ENCODE measurements around the gene CD58. TPM values are rescaled to one million over a fixed set of nuclear protein-coding genes. Genes with fewer than 3 reads are reported as not detected.

The CD58 gene
- total RNA-seq, 1 experiment from 2014 or later = 8.2 TPM

DNA sequence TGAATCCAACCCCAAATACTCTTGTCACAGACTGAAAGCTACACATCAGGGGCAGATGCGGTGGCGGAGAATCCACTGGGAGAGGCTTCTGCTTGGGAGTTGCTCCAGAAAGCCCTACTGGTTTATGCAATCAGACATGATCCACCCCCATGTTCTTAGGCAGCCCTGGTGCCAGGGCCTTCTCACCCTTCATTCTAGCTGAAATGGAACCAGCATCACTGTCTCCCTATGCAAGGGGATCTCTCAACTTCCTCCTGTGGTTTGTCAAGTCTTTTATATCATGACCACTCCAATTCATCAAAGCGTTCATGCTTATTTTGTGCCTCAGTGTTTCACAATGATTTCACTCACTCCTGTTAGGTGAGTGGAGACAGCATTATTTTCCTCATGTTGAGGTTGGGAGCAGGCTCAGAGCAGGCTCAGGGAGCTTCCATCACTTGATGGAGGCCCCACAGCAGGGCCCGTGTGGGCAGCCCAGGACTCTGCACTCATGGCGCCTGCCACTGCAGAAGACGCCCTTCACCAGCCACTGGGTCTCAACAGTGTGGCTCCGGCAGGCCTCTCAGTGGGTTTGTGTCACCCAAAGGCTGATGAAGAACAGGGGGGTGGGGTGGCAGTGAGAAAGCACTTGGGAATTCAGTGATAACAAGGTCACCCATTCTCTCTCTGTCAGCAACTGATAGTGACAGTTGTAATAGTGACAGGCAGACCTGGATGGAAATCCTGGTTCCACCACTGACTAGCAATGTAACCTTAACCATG lies 67.1 kb downstream of the CD58 start:
- H3K4me1 ChIP-seq (ENCODE audit: insufficient read depth, low read length, poor library complexity, severe bottlenecking) = peaks cover 3% of the 10 kb centered on the region
- H3K9me3 ChIP-seq (ENCODE audit: low read depth, low read length, poor library complexity, severe bottlenecking) = no peaks in the 10 kb centered on the region
- no peak overlapping the region for H3K27ac ChIP-seq (ENCODE audit: low read depth, low read length, poor library complexity, severe bottlenecking)
- TF ChIP-seq, protein P1, sequence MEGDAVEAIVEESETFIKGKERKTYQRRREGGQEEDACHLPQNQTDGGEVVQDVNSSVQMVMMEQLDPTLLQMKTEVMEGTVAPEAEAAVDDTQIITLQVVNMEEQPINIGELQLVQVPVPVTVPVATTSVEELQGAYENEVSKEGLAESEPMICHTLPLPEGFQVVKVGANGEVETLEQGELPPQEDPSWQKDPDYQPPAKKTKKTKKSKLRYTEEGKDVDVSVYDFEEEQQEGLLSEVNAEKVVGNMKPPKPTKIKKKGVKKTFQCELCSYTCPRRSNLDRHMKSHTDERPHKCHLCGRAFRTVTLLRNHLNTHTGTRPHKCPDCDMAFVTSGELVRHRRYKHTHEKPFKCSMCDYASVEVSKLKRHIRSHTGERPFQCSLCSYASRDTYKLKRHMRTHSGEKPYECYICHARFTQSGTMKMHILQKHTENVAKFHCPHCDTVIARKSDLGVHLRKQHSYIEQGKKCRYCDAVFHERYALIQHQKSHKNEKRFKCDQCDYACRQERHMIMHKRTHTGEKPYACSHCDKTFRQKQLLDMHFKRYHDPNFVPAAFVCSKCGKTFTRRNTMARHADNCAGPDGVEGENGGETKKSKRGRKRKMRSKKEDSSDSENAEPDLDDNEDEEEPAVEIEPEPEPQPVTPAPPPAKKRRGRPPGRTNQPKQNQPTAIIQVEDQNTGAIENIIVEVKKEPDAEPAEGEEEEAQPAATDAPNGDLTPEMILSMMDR (conservative IDR thresholded peaks at IDR 0.05; ENCODE audit: low read depth, low read length) = no peak
- no peak for TF ChIP-seq EZH2 (IDR thresholded peaks at IDR 0.05; ENCODE audit: borderline replicate concordance, low read depth, low read length, poor library complexity, severe bottlenecking)
- no peaks in the 10 kb centered on the region for H3K36me3 ChIP-seq (ENCODE audit: insufficient read depth, low read length, poor library complexity, severe bottlenecking)
- POLR2A ChIA-PET (ENCODE audit: low non-redundant PET) = no interaction called here
- intact Hi-C loops (cut with micrococcal nuclease; ENCODE audit: unreplicated experiment) = no loop called here
- CTCF ChIA-PET = no interaction called here
- H3K4me3 ChIP-seq (ENCODE audit: low read depth, low read length, poor library complexity, severe bottlenecking) = no peak overlapping the region
- BruUV-seq (replicated peaks) = no TSS peak
- DNase-seq (ENCODE audit: low spot score) = no peak
- H3K27me3 ChIP-seq (replicated peaks; ENCODE audit: insufficient read depth, low read depth, low read length, poor library complexity) = no peaks in the 10 kb centered on the region

- ChIA-PET CTCF (no interaction called here), POLR2A (ENCODE audit: low non-redundant PET) (no interaction called here)
- TF ChIP-seq EZH2 (IDR thresholded peaks at IDR 0.05; ENCODE audit: borderline replicate concordance, low read depth, low read length, poor library complexity, severe bottlenecking) = no peak
- TF ChIP-seq, protein P1 (conservative IDR thresholded peaks at IDR 0.05; ENCODE audit: low read depth, low read length) = no peak
- Histone ChIP-seq H3K4me3 (ENCODE audit: low read depth, low read length, poor library complexity, severe bottlenecking) (no peak overlapping the region), H3K27me3 (replicated peaks; ENCODE audit: insufficient read depth, low read depth, low read length, poor library complexity) (no peaks in the 10 kb centered on the region), H3K36me3 (ENCODE audit: insufficient read depth, low read length, poor library complexity, severe bottlenecking) (no peaks in the 10 kb centered on the region), H3K9me3 (ENCODE audit: low read depth, low read length, poor library complexity, severe bottlenecking) (no peaks in the 10 kb centered on the region), H3K4me1 (ENCODE audit: insufficient read depth, low read length, poor library complexity, severe bottlenecking) (peaks cover 12% of the 10 kb centered on the region), H3K27ac (ENCODE audit: low read depth, low read length, poor library complexity, severe bottlenecking) (no peak overlapping the region)
- DNase-seq (ENCODE audit: low spot score) = no peak
- no TSS peak for BruUV-seq (replicated peaks)
- intact Hi-C loops (cut with micrococcal nuclease; ENCODE audit: unreplicated experiment) = no loop called here
These were observed 68.0 kb downstream of the CD58 start for GRCh38 chr1:116502671-116503314.

GRCh38 chr1:116501870-116502244 lies 69.0 kb downstream of the CD58 start:
- POLR2A ChIA-PET (ENCODE audit: low non-redundant PET) = no interaction called here
- no peaks in the 10 kb centered on the region for H3K9me3 ChIP-seq (ENCODE audit: low read depth, low read length, poor library complexity, severe bottlenecking)
- TF ChIP-seq, protein P1 (conservative IDR thresholded peaks at IDR 0.05; ENCODE audit: low read depth, low read length) = no peak
- no peak for TF ChIP-seq EZH2 (IDR thresholded peaks at IDR 0.05; ENCODE audit: borderline replicate concordance, low read depth, low read length, poor library complexity, severe bottlenecking)
- H3K27ac ChIP-seq (ENCODE audit: low read depth, low read length, poor library complexity, severe bottlenecking) = no peak overlapping the region
- BruUV-seq (replicated peaks) = no TSS peak
- H3K36me3 ChIP-seq (ENCODE audit: insufficient read depth, low read length, poor library complexity, severe bottlenecking) = no peaks in the 10 kb centered on the region
- DNase-seq (ENCODE audit: low spot score) = no peak
- no peaks in the 10 kb centered on the region for H3K27me3 ChIP-seq (replicated peaks; ENCODE audit: insufficient read depth, low read depth, low read length, poor library complexity)
- CTCF ChIA-PET = no interaction called here
- no peak overlapping the region for H3K4me3 ChIP-seq (ENCODE audit: low read depth, low read length, poor library complexity, severe bottlenecking)
- H3K4me1 ChIP-seq (ENCODE audit: insufficient read depth, low read length, poor library complexity, severe bottlenecking) = peaks cover 20% of the 10 kb centered on the region
- intact Hi-C loops (cut with micrococcal nuclease; ENCODE audit: unreplicated experiment) = no loop called here

Measured in A673 (cell line).